Right lobe of liver (tissue), 6 donors: Measurements from ENCODE around the gene HS6ST3. TPM values are rescaled to one million over a fixed set of nuclear protein-coding genes. Genes with fewer than 3 reads are reported as not detected.

Source experiments
- ATAC-seq, 4 donors: fragments of 200-7000 bp; cut with Tn5 transposase; one replicate each; pipeline ENCODE4 v1.9.1; 2020; ENCODE audit warnings: mild to moderate bottlenecking in 4 of 4, moderate library complexity in 4 of 4
- DNase-seq, 3 donors: peaks; one replicate each; pipeline ENCODE4 v3.0.0-alpha.2; 2020
- H3K27ac ChIP-seq, 3 donors: fragments of 200-600 bp; one replicate each; pipeline ENCODE4 v1.8.0; 2022
- H3K27me3 ChIP-seq, 2 donors: fragments of 200-600 bp; one replicate each; pipeline ENCODE4 v1.8.0; 2022
- H3K36me3 ChIP-seq, 4 donors: fragments of 200-600 bp; sonication (generic) in 1 of 4; one replicate each; pipeline versions ENCODE4 v1.5.1 to v1.8.0; 2017 to 2022; ENCODE audit warnings: control low read depth in 1 of 4
- H3K4me1 ChIP-seq, 4 donors: fragments of 200-600 bp; sonication (generic) in 1 of 4; one replicate each; pipeline versions ENCODE4 v1.5.1 to v1.8.0; 2017 to 2022; ENCODE audit warnings: control low read depth in 1 of 4
- H3K4me3 ChIP-seq, 3 donors: fragments of 200-600 bp; one replicate each; pipeline ENCODE4 v1.8.0; 2022
- H3K9me3 ChIP-seq, 4 donors: fragments of 200-600 bp; sonication (generic) in 1 of 4; one replicate each; pipeline versions ENCODE4 v1.5.1 to v1.8.0; 2017 to 2022; ENCODE audit warnings: control low read depth in 1 of 4
- POLR2A ChIP-seq: fragments of 450-650 bp; IDR thresholded peaks from one replicate; pipeline ENCODE4 v1.6.1; 2017; ENCODE audit warnings: antibody characterized with exemption, mild to moderate bottlenecking
- WGBS: methylation state at CpG from one replicate; pipeline ENCODE4 v1.1.6; 2018; ENCODE audit warnings: low coverage, low lambda C conversion rate; ENCODE audit not compliant: insufficient coverage; ENCODE audit errors: missing lambda C conversion rate; 5-methylcytosine and 5-hydroxymethylcytosine counted together
- intact Hi-C, 2 donors: fragments of 100-400 bp; cut with DNase I; formaldehyde crosslinking; loops; one replicate each; pipeline versions ENCODE4 v1.11.2 to v1.14.1; 2022
- total RNA-seq, 6 experiments: library from RNA; depleted of rRNA in 2 of 6; stranded (reverse); fragments of >200 nt in 2 of 6; fragmentation: NEBNext Ultra II Directional in 3 of 6; extraction: Animal tissue kit (Norgen Biotek cat#: 25700) in 3 of 6; gene quantifications; one replicate each; pipeline versions ENCODE4 v1.1.0 to v1.2.4, GENCODE V29; 2016 to 2023
- TF ChIP-seq, protein P1 (sequence below), 4 donors: fragments of 200-600 bp in 3 of 4; fragments of 450-650 bp in 1 of 4; IDR thresholded peaks; one replicate each; pipeline versions ENCODE4 v1.5.1 to v1.8.0; 2016 to 2022; ENCODE audit warnings: antibody characterized with exemption in 4 of 4, mild to moderate bottlenecking in 2 of 4
- donor health status: DM: no; HTN: yes; CAD: no.
- donor health status: DM: no; HTN: no; CAD: no.
- donor health status: DM: no; HTN: no; CAD: no.
- donor health status: DM: no; HTN: yes; CAD: no.
- donor health status: DM: no; HTN: yes; CAD: no.

The HS6ST3 gene
- total RNA-seq, 6 experiments from 2014 or later: not detected

DNA sequence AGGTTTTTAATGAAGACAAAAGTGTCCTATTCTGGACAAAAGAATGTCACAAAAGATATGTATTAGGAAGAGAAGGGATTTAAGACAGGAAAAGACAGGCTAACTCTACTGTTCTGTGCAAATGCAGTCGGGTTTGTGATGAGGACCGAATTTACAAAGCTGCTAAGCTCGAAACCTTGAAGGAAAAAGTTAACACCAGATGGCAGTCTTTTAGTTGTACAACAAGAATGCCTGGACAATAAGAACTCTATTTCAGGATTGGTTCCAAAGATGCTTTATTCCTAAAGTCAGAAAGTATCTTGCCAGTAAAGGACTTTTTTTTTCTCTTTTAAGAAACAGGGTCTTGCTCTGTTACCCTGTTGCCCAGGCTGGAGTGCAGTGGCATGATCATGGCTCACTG is 51.1 kb downstream of the HS6ST3 start:
- Histone ChIP-seq H3K4me1 (no peaks in the 10 kb centered on the region), H3K27ac (no peak overlapping the region), H3K27me3 (no peaks in the 10 kb centered on the region), H3K9me3 (no peaks in the 10 kb centered on the region), H3K4me3 (no peak overlapping the region), H3K36me3 (no peaks in the 10 kb centered on the region)
- DNase-seq: no peak
- no peak for ATAC-seq
- intact Hi-C loops: no loop called here
- TF ChIP-seq, protein P1, sequence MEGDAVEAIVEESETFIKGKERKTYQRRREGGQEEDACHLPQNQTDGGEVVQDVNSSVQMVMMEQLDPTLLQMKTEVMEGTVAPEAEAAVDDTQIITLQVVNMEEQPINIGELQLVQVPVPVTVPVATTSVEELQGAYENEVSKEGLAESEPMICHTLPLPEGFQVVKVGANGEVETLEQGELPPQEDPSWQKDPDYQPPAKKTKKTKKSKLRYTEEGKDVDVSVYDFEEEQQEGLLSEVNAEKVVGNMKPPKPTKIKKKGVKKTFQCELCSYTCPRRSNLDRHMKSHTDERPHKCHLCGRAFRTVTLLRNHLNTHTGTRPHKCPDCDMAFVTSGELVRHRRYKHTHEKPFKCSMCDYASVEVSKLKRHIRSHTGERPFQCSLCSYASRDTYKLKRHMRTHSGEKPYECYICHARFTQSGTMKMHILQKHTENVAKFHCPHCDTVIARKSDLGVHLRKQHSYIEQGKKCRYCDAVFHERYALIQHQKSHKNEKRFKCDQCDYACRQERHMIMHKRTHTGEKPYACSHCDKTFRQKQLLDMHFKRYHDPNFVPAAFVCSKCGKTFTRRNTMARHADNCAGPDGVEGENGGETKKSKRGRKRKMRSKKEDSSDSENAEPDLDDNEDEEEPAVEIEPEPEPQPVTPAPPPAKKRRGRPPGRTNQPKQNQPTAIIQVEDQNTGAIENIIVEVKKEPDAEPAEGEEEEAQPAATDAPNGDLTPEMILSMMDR (IDR thresholded peaks at IDR 0.05): peak in 2 of 4 donors; percentile 4 to 28
- no peak for TF ChIP-seq POLR2A
- 23% methylated on average over 2 of the region's 3 CpGs for WGBS

DNA sequence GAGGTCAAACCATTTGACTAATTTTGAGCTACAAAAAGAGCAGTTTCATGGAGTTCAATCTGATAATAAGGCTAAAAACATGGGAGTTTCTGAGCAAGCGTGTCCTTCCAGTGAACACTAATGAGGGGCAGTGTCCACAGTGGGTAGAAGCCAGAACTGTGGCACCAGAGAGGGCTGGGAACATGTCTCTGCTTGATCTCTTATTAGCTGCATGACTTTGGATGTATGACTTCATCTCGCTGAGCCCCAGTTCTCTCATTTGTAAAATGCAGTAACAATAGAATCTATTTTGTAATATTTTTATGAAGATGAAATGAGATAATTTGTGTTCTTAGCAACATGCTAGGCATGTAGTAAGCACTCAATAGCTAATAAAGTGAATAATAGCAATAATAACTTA is 69.8 kb downstream of the HS6ST3 start:
- 68% methylated on average over 2 of the region's 2 CpGs for WGBS
- Histone ChIP-seq H3K4me3 (no peak overlapping the region), H3K9me3 (no peaks in the 10 kb centered on the region), H3K4me1 (no peaks in the 10 kb centered on the region), H3K27me3 (no peaks in the 10 kb centered on the region), H3K36me3 (no peaks in the 10 kb centered on the region), H3K27ac (no peak overlapping the region)
- DNase-seq: no peak
- intact Hi-C loops: no loop called here
- TF ChIP-seq POLR2A: no peak
- TF ChIP-seq, protein P1 (IDR thresholded peaks at IDR 0.05): no peak
- no peak for ATAC-seq

DNA sequence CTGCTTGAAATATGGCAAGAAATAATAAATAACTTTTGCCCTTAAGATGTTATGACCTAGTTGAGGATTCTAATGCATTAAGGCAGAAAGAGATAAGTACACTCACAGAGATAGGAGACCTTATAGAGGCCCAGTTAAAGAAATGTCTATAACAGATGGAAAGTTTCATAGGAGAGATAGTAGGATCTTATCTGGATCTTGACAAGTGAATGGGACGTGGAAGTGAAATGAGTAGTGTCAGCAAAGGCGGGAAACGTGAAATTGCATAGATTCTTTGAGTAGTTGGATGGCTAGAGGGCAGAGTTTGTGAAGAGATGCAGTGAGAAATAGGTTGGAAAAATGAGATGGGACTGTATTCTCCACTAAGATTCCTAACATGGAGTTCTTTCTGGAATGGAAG is 71.2 kb downstream of the HS6ST3 start:
- no peaks in the 10 kb centered on the region for H3K36me3 ChIP-seq
- TF ChIP-seq, protein P1 (IDR thresholded peaks at IDR 0.05): no peak
- TF ChIP-seq POLR2A: no peak
- DNase-seq: no peak
- intact Hi-C loops: no loop called here
- no peak overlapping the region for H3K4me3 ChIP-seq
- H3K27ac ChIP-seq: no peak overlapping the region
- no peaks in the 10 kb centered on the region for H3K27me3 ChIP-seq
- 37% methylated on average over 3 of the region's 3 CpGs for WGBS
- no peaks in the 10 kb centered on the region for H3K9me3 ChIP-seq
- H3K4me1 ChIP-seq: no peaks in the 10 kb centered on the region
- no peak for ATAC-seq

DNA sequence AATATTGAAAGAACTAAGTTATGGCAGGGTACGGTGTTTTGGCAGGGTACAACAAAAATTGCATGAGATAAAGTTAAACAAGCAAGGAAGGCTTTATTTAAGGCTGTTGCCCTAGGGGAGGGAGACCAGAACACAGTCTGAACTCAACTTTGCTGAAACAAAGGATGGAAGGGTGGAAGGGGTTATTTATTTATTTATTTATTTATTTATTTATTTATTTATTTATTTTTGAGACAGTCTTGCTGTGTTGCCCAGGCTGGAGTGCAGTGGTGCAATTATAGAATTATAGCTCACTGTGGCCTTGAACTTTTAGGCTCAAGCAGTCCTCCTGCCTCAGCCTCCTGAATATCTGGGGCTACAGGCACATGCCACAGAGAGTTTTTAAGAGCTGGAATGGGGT is 75.9 kb downstream of the HS6ST3 start:
- Histone ChIP-seq H3K36me3 (no peaks in the 10 kb centered on the region), H3K4me3 (no peak overlapping the region), H3K27ac (no peak overlapping the region), H3K9me3 (no peaks in the 10 kb centered on the region), H3K4me1 (no peaks in the 10 kb centered on the region), H3K27me3 (no peaks in the 10 kb centered on the region)
- ATAC-seq (no peak), DNase-seq (no peak)
- WGBS: 79% methylated on average over 1 of the region's 1 CpG
- intact Hi-C loops: no loop called here
- TF ChIP-seq, protein P1 (IDR thresholded peaks at IDR 0.05): no peak
- no peak for TF ChIP-seq POLR2A

DNA sequence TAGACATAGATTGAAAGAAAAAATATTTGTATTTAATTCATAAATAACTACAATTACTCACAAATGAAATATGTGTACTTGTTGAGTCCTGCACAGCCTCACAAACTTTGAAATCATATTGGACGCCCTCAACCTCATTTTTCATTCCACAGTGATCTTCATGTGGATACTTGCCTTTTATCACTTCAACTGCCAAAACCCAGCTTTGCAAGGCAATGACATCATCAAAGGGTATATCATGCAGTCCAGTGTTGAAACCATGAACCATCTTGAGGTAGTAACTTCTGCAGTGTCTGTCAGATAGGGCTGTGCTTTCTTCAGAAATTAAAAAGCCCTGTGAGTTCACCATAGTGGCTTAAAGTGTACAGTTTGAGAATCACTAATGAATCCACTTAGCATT is 82.2 kb downstream of the HS6ST3 start:
- 32% methylated on average over 1 of the region's 1 CpG for WGBS
- H3K27me3 ChIP-seq: no peaks in the 10 kb centered on the region
- no peak overlapping the region for H3K4me3 ChIP-seq
- DNase-seq: no peak
- no peak overlapping the region for H3K27ac ChIP-seq
- ATAC-seq: no peak
- no peaks in the 10 kb centered on the region for H3K36me3 ChIP-seq
- no peaks in the 10 kb centered on the region for H3K4me1 ChIP-seq
- no peaks in the 10 kb centered on the region for H3K9me3 ChIP-seq
- no peak for TF ChIP-seq POLR2A
- TF ChIP-seq, protein P1 (IDR thresholded peaks at IDR 0.05): no peak
- intact Hi-C loops: no loop called here
